ENCODE results near the gene CHCHD3. TPM values are rescaled to one million over a fixed set of nuclear protein-coding genes. Genes with fewer than 3 reads are reported as not detected.

Gene CHCHD3
- total RNA-seq, 3 donors from 2014 or later = 71.9 to 76.4 (median 72.9) TPM

DNA sequence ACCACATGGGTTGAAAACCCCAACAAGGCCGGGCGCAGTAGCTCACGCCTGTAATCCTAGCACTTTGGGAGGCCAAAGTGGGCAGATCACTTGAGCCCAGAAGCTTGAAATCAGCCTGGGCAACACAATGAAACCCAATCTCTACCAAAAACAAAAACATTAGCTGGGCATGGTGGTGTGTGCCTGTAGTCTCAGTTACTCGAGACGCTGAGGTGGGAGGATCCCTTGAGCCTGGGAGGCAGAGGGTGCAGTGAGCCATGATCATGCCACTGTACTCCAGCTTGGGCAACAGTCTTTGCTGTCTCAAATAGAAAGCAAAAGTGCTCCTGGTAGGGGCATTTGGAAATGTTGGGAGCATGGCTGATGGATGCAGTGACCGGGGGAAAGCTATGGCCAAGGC is 296.0 kb downstream of the CHCHD3 start:
- Histone ChIP-seq H3K4me3 (no peak overlapping the region), H3K9me3 (no peaks in the 10 kb centered on the region), H3K4me1 (ENCODE audit: low read depth) (no peaks in the 10 kb centered on the region), H3K36me3 (ENCODE audit: low read depth) (no peaks in the 10 kb centered on the region)
- intact Hi-C loops (cut with DNase I, micrococcal nuclease) = no loop called here
- ATAC-seq (no peak), DNase-seq (no peak)
- TF ChIP-seq, protein P1, sequence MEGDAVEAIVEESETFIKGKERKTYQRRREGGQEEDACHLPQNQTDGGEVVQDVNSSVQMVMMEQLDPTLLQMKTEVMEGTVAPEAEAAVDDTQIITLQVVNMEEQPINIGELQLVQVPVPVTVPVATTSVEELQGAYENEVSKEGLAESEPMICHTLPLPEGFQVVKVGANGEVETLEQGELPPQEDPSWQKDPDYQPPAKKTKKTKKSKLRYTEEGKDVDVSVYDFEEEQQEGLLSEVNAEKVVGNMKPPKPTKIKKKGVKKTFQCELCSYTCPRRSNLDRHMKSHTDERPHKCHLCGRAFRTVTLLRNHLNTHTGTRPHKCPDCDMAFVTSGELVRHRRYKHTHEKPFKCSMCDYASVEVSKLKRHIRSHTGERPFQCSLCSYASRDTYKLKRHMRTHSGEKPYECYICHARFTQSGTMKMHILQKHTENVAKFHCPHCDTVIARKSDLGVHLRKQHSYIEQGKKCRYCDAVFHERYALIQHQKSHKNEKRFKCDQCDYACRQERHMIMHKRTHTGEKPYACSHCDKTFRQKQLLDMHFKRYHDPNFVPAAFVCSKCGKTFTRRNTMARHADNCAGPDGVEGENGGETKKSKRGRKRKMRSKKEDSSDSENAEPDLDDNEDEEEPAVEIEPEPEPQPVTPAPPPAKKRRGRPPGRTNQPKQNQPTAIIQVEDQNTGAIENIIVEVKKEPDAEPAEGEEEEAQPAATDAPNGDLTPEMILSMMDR (IDR thresholded peaks at IDR 0.05) = no peak

DNA sequence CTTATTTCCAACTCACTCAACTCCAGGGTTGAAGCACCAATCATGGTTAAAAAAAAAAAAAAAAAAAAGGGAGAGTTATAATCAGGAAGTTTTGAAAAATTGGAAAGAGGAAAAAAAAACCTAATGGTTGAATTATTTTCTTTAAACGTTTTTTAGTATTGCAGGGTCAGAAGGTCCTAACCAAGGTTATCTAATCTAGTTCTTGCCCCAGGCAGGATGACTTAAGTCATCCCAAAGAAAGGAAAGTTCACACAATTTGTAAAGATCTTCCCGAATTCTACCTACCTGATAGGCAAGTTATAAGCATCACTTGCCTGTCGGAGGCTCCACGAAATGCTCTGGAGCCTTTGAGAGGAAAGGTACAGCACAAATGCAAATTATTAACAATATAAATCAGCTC is 297.5 kb downstream of the CHCHD3 start:
- no peak for ATAC-seq
- TF ChIP-seq, protein P1 (IDR thresholded peaks at IDR 0.05) = no peak
- no peak for DNase-seq
- no peaks in the 10 kb centered on the region for H3K4me1 ChIP-seq (ENCODE audit: low read depth)
- no peaks in the 10 kb centered on the region for H3K9me3 ChIP-seq
- H3K36me3 ChIP-seq (ENCODE audit: low read depth) = no peaks in the 10 kb centered on the region
- no peak overlapping the region for H3K4me3 ChIP-seq
- intact Hi-C loops (cut with DNase I, micrococcal nuclease) = no loop called here

DNA sequence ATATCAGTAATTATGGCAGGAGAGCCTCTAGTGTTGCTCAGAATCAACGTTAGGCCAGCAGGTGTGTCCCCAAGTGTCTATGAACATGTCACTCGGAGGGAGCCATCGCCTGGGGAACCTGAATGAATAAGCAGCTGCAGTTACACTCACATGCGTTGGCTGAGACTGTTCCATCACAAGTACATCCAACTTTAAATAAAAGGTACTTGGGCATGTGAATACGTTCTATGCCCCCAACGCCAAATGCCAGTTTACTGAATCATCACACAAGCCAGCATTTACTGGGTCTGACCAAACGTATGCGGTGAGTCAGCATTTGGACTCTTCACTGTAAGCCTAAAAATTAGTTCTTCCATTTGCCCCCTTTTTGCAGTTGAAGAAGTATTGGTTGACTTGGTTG is 298.1 kb downstream of the CHCHD3 start:
- no peak overlapping the region for H3K4me3 ChIP-seq
- ATAC-seq = no peak
- H3K4me1 ChIP-seq (ENCODE audit: low read depth) = no peaks in the 10 kb centered on the region
- intact Hi-C loops (cut with DNase I, micrococcal nuclease) = no loop called here
- DNase-seq = no peak
- no peaks in the 10 kb centered on the region for H3K36me3 ChIP-seq (ENCODE audit: low read depth)
- H3K9me3 ChIP-seq = no peaks in the 10 kb centered on the region
- TF ChIP-seq, protein P1 (IDR thresholded peaks at IDR 0.05) = no peak

DNA sequence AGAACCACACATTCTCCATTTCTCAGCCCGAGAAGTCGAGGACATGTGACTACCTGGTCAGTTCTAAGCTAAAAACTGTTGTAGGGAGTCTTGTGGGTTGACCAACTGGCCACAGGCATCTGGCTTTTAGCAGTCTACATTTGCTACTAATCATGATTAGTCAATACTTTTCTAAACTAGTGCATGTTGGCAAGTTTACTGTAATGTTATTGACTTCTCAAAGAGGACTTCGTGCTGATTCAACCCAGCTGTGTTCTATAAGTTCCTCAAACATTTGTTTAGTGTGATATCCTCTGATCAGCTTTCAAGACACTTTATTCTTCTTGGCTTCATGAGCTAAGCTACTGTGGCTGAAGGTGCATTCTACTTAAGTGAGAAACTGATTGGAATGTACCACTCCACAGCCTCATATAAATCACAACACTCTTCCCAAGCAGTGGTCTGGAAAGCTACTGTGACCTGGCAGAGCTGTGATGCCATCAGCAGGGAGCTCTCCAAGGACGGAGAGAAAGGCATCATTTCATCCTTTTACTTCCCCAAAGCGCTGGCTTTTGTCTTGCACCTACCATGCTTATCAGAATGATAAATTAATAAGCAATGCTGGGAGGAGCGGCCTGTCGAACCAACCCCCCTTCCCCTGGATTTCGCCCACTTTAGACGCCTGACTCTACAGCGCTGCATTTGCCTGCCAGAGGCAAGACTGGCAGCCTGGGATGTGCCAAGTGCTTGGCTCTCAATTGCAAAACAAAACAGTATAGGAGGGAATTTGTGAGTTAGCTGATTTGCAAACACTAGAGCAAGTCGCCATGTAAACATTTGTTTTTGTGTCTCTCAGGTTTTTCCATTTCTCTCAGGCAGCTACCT is 298.9 kb downstream of the CHCHD3 start:
- no peaks in the 10 kb centered on the region for H3K9me3 ChIP-seq
- H3K4me1 ChIP-seq (ENCODE audit: low read depth) = no peaks in the 10 kb centered on the region
- intact Hi-C loops (cut with DNase I, micrococcal nuclease) = no loop called here
- TF ChIP-seq, protein P1 (IDR thresholded peaks at IDR 0.05) = no peak
- H3K36me3 ChIP-seq (ENCODE audit: low read depth) = no peaks in the 10 kb centered on the region
- ATAC-seq (no peak), DNase-seq (no peak)
- H3K4me3 ChIP-seq = no peak overlapping the region

DNA sequence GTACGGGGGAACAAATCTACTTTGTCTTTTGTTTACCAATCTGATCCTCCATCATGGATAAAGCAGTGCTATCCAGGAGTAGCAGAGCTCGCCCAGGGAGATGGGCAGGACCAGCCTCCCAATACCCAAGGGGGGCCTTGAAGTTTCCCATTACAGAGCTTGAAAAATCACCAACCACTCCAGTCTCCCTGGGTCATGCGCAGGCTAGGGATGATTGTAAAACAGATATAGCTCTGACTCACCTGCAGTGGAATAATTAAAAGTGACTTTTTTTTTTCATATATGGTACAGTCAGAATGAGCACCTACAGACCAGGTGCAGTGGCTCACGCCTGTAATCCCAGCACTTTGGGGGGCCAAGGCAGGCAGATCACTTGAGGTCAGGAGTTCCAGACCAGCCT is 301.1 kb downstream of the CHCHD3 start:
- Histone ChIP-seq H3K36me3 (ENCODE audit: low read depth) (no peaks in the 10 kb centered on the region), H3K9me3 (no peaks in the 10 kb centered on the region), H3K4me1 (ENCODE audit: low read depth) (no peaks in the 10 kb centered on the region), H3K4me3 (no peak overlapping the region)
- DNase-seq (no peak), ATAC-seq (no peak)
- TF ChIP-seq, protein P1 (IDR thresholded peaks at IDR 0.05) = no peak
- intact Hi-C loops (cut with DNase I, micrococcal nuclease) = no loop called here

Measured in mucosa of descending colon (tissue), 3 donors.